HK-2 (cell line): Measurements from ENCODE around the gene FUT3.
"Not testable (repeated sequence)": the region's sequence is repeated elsewhere in the genome, so short reads cannot be mapped to it uniquely, and the experiment has no call there.

Source experiments
- DNase-seq: peaks from one replicate; pipeline ENCODE4 v3.0.0-alpha.2; 2018; ENCODE audit not compliant: unreplicated experiment

Gene FUT3

DNA sequence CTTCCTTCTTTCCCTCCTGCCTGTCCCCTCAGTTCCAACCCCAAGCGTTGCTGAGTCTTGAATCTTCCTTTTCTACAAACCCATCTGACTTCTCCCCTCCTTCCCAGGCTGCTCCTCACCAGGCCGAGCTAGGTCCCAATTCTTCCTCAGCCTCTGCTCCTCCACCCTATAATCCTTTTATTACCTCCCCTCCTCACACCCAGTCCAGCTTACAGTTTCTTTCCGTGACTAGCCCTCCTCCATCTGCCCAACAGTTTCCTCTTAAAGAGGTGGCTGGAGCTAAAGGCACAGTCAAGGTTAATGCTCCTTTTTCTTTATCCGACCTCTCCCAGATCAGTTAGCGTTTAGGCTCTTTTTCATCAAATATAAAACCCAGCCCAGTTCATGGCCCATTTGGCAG lies 2.6 kb downstream of the FUT3 start:
- DNase-seq: not testable (repeated sequence)

- DNase-seq: not testable (repeated sequence)
Observed at GRCh38 chr19:5847846-5848245, 3.4 kb downstream of the FUT3 start.

DNA sequence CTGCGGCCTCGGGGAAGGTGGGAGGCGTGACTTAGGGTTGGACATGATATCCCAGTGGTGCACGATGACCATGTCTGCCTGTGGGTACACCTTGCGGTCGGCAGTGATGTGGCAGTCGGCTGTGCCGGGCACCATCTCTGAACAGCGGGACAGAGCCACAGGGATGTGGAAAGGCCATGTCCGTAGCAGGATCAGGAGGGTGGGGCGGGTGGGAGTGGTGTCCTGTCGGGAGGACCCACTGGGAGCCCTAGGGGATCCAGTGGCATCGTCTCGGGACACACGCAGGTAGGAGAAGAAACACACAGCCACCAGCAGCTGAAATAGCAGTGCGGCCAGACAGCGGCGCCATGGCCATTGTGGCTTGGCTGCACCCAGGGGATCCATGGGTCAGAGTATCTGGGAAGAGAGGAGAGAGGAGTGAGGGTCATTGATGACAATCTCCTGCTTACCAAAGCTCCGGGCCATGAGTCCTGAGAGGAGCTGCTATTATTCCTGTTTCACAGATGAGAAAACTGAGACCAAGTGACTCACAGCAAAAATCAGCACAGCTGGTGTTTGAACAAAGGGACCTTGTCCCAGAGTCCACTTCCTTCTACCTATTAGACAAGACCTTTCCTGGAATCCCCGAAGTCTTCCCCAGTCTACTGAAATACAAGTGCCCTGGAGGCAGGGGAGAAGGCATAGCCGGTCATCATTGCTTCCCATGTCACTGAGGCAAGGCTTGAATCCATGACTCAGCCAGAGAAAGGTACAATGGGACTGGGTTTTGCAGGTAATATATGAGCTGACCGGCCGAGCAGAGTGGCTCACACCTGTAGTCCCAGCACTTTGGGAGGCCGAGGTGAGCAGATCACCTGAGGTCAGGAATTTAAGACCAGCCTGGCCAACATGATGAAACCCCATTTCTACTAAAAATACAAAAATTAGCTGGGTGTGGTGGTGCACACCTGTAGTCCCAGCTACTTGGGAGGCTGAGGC lies 6.5 kb downstream of the FUT3 start:
- no peak for DNase-seq

DNA sequence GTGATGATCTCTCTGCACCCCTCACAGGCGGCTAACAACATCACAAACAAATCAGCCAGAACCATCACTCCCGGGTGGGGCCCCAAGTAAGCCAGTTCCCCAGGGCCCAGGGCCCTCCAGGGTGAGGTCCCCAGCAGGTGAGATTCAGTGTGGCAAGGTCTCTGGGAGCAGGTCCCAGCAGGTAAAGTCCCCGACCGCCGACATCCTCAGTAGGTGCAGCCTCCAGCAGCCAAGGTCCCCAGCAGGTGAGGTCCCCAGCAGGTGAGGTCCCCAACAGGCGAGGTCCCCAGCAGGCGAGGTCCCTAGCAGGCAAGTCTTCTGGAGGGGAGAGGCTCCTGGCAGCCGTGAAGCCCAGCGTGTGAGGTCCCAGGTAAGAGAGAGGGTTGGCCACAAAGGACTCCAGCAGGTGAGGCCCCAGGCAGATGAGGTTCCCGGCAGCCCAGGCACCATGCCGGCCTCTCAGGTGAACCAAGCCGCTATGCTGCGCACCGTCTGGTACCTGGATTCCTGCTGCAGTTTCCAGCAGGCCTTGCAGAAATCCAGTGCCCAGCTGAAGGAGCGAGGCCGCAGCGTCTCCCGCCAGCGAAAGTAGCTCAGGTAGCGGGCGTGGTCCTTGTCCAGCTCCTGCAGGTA lies 7.8 kb downstream of the FUT3 start:
- no peak for DNase-seq

GRCh38 chr19:5841735-5842111 lies 9.5 kb downstream of the FUT3 start:
- not testable (repeated sequence) for DNase-seq

GRCh38 chr19:5839065-5840017 lies 11.9 kb downstream of the FUT3 start, which contains the start of gene FUT6:
TSS of gene FUT6 (minus strand) at chr19:5839702. CDS start at chr19:5832567, 7,135 bp downstream.
- DNase-seq: no peak

GRCh38 chr19:5838353-5839064 lies 12.7 kb downstream of the FUT3 start:
- no peak for DNase-seq

- DNase-seq: no peak
Observed at GRCh38 chr19:5837761-5838352, 13.4 kb downstream of the FUT3 start.

- no peak for DNase-seq
Observed at GRCh38 chr19:5832527-5833216, 18.6 kb downstream of the FUT3 start.

- DNase-seq: no peak
Observed at GRCh38 chr19:5832061-5832460, 19.2 kb downstream of the FUT3 start.

- no peak for DNase-seq
Observed at GRCh38 chr19:5831159-5831558, 20.1 kb downstream of the FUT3 start.

- DNase-seq: no peak
Observed at GRCh38 chr19:5829567-5830310, 21.5 kb downstream of the FUT3 start.

DNA sequence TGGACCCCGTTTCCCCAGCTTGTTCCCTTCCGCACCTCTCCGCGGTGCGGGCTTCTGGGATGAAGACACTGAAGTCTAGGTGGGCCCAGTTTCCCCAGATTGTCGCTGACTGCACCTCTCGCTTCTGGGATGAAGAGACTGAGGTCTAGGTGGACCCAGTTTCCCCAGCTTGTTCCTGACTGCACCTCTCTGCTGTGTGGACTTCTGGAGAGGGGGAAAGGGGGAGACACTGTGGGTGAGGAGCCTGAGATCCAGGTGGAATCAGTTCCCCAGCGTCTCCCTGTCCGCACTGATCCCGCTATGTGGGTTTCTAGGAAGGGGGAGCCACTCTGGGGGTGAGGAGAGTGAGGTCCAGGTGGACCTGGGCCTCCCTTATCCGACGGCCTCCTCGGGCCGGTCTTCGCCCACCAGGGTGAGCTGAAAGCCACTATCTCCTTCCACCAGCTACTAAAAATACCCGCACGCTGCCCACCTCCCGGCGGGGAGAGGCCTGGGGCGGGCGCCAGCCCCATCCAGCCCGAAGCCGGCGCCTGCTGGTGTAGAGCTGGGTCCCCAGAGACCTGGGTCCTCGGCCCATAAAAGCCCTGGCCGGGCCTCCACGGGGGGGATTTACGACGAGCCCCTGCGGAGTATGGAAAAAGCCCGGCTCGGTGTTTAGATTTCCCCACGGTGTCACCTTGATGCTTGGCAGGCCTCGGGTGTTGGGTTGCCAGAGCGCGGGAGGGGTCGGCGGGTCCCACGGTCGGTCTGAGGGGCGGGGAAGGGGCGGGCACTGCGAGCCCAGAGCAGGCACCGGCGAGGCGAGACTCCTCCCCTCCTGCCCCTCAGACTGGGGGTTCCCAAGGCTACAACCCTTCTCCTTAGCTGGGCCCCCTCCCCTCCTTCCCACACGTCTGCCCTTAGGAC lies 22.3 kb downstream of the FUT3 start:
- peak; percentile 70 for DNase-seq

- DNase-seq: peak; percentile 98
Observed at GRCh38 chr19:5827891-5828660, 23.2 kb downstream of the FUT3 start.

DNA sequence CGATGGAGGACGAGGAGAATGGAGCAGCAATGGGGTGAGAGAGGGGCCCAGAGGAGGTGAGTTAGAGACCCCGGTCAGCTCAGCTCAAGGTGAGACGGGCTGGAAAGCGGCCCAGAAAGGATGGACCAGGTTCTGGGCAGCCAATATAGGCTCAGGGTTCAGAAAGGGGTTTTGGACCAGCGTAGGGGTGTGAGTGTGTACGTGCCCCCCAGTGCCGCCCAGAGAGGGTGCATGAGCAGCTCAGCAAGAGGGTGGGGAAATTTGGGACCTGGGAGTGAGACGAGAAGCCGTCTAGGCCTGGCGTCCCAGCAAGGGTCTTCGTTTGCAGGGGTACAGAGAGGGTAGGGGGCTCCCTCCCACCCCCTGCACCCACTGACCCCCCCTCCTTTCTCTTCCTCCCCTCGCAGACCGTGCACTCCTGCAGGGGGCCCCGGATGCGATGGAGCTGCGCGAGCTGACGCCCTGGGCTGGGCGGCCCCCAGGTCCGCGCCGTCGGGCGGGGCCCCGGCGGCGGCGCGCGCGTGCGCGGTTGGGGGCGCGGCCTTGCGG lies 23.8 kb downstream of the FUT3 start:
- DNase-seq: no peak

GRCh38 chr19:5826531-5827341 lies 24.5 kb downstream of the FUT3 start:
- no peak for DNase-seq
